Measurements from ENCODE around the gene TMEM175. TPM values are rescaled to one million over a fixed set of nuclear protein-coding genes. Genes with fewer than 3 reads are reported as not detected.
A peak's percentile ranks its signal among the peaks of the same experiment; 100 is the strongest.

TMEM175 gene
- total RNA-seq = 10 to 100 TPM; 20.2 to 24.0 TPM

DNA sequence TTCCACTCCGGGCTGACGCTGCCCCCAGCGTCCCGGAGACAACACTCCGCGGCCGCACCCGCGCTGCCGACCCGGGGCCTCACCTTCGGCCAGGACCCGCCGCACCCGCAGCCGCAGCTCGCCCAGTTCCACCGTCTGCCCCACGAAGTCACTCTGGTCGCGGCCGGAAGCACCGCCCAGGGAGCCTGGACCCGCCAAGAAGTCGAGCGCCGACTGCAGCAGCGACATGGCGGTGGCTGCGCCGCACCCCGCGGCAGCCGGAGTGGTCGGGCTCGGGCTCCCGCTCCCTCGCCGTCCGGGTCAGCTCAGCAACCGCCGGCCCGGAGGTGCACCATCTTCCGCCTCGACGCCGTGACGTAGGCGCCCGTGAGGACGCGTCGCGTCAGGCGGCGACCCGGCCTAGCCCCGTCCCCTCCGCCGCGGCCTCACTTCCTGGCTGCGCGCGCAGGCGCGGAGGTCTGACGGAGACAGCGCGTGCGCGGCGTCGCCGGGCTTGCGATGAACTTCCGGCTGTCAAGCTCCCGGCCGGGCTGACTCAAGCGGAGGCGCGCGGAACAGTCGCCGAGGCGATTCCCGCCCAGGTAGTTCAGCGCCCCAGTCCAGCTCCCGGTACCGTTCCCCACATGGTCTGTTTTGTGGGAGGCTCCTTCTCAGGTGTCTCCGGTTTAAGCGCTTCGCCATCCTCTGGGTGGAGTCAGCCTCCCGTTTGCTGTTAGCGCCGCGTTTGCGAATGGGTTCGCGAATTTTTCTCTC lies at the start of gene TMEM175, which contains the start of gene GAK:
Gene TMEM175 (plus strand): TSS at position 501 of the 753 bp plus-strand sequence. CDS start 15,280 bp downstream, outside the sequence.
Gene GAK (minus strand): TSS at position 357 of the 753 bp plus-strand sequence. CDS start 129 bp downstream, at position 228.
- Histone ChIP-seq H3K9me3 (no peaks in the 10 kb centered on the region), H3K4me3 (peak within 1 kb of the TSS; percentile 96 to 100), H3K36me3 (no peaks in the 10 kb centered on the region), H3K4me1 (peaks cover 0 to 45% of the 10 kb centered on the region in 2 donors), H3K27me3 (no peaks in the 10 kb centered on the region), H3K27ac (peak within 1 kb of the TSS; percentile 90 to 92)
- peak; percentile 97 for DNase-seq (ENCODE audit: low spot score)
- TF ChIP-seq CTCF (IDR thresholded peaks at IDR 0.05) = peak in 1 of 2 donors; percentile 19

GRCh38 chr4:882646-883045 lies 49.6 kb upstream of the TMEM175 start:
- no peak overlapping the region for H3K4me3 ChIP-seq
- no peaks in the 10 kb centered on the region for H3K27me3 ChIP-seq
- no peaks in the 10 kb centered on the region for H3K4me1 ChIP-seq
- H3K36me3 ChIP-seq = peaks cover 53% of the 10 kb centered on the region
- no peak overlapping the region for H3K27ac ChIP-seq
- no peak for TF ChIP-seq CTCF (IDR thresholded peaks at IDR 0.05)
- DNase-seq (ENCODE audit: low spot score) = no peak
- no peaks in the 10 kb centered on the region for H3K9me3 ChIP-seq

GRCh38 chr4:883377-884095 lies 48.7 kb upstream of the TMEM175 start:
- Histone ChIP-seq H3K4me1 (no peaks in the 10 kb centered on the region), H3K36me3 (peaks cover 57% of the 10 kb centered on the region), H3K27ac (no peak overlapping the region), H3K4me3 (no peak overlapping the region), H3K27me3 (no peaks in the 10 kb centered on the region), H3K9me3 (no peaks in the 10 kb centered on the region)
- no peak for TF ChIP-seq CTCF (IDR thresholded peaks at IDR 0.05)
- DNase-seq (ENCODE audit: low spot score) = no peak

DNA sequence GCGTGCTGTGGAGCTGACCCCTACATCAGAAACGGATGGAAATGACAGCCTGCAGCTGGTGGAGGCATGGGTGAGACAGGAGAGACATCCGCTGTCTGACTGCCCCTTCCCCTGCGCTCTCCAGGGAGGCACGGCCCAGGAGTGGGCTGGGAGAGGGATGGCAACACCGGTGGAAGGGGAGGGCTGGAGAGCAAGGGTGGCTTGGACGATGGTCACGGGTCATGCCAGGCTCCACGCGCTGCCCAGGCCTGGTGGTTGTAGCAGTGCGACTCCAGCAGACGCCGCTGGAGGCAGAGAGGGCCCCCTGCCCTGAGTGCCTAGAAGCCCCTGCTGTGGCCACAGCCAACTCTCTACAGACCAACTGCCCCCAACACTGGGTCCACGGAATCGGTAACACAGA lies 48.0 kb upstream of the TMEM175 start:
- no peak overlapping the region for H3K27ac ChIP-seq
- no peaks in the 10 kb centered on the region for H3K4me1 ChIP-seq
- H3K4me3 ChIP-seq = no peak overlapping the region
- DNase-seq (ENCODE audit: low spot score) = no peak
- no peak for TF ChIP-seq CTCF (IDR thresholded peaks at IDR 0.05)
- H3K9me3 ChIP-seq = no peaks in the 10 kb centered on the region
- peaks cover 59% of the 10 kb centered on the region for H3K36me3 ChIP-seq
- H3K27me3 ChIP-seq = no peaks in the 10 kb centered on the region

DNA sequence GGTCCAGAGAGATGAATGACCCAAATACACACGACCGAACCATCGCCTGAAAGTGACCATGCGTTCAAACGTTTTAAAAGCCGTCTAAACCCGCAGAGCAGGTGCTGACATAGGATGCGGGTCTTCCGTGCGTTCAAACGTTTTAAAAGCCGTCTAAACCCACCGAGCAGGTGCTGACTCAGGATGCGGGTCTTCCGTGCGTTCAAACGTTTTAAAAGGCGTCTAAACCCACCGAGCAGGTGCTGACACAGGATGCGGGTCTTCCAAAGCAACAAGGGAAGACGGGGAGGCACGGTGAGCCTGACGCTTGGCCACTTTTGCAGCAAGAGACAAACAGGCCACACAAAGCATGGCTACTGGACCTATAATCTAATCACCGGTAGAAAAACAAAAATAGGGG lies 47.4 kb upstream of the TMEM175 start:
- no peaks in the 10 kb centered on the region for H3K4me1 ChIP-seq
- no peak overlapping the region for H3K4me3 ChIP-seq
- H3K27ac ChIP-seq = no peak overlapping the region
- no peak for DNase-seq (ENCODE audit: low spot score)
- peaks cover 59% of the 10 kb centered on the region for H3K36me3 ChIP-seq
- H3K27me3 ChIP-seq = no peaks in the 10 kb centered on the region
- TF ChIP-seq CTCF (IDR thresholded peaks at IDR 0.05) = no peak
- H3K9me3 ChIP-seq = no peaks in the 10 kb centered on the region
